ENCODE data around the gene RIMBP2.

Gene RIMBP2

GRCh38 chr12:130504110-130504839, 211.8 kb downstream of the RIMBP2 start:
- no peak overlapping the region for H3K4me3 ChIP-seq (ENCODE audit: low read depth, low read length)
- no peak for TF ChIP-seq CTCF (IDR thresholded peaks at IDR 0.05; ENCODE audit: insufficient read depth, low read depth, low read length, missing control alignments)

GRCh38 chr12:130501821-130502220, 214.3 kb downstream of the RIMBP2 start:
- no peak for TF ChIP-seq CTCF (IDR thresholded peaks at IDR 0.05; ENCODE audit: insufficient read depth, low read depth, low read length, missing control alignments)
- no peak for DNase-seq (ENCODE audit: low read depth)
- no peak overlapping the region for H3K4me3 ChIP-seq (ENCODE audit: low read depth, low read length)

More at GRCh38 chr12:130504110-130504839, 211.8 kb downstream of the RIMBP2 start:
- DNase-seq (ENCODE audit: low read depth): no peak

- no peak overlapping the region for H3K4me3 ChIP-seq (ENCODE audit: low read depth, low read length)
- no peak for DNase-seq (ENCODE audit: low read depth)
- TF ChIP-seq CTCF (IDR thresholded peaks at IDR 0.05; ENCODE audit: insufficient read depth, low read depth, low read length, missing control alignments): no peak
Observed at GRCh38 chr12:130500835-130501330, 215.2 kb downstream of the RIMBP2 start.

- no peak for DNase-seq (ENCODE audit: low read depth)
- no peak for TF ChIP-seq CTCF (IDR thresholded peaks at IDR 0.05; ENCODE audit: insufficient read depth, low read depth, low read length, missing control alignments)
Observed at GRCh38 chr12:130499474-130499873, 216.6 kb downstream of the RIMBP2 start.

GRCh38 chr12:130498589-130499385, 217.3 kb downstream of the RIMBP2 start:
- no peak overlapping the region for H3K4me3 ChIP-seq (ENCODE audit: low read depth, low read length)
- DNase-seq (ENCODE audit: low read depth): no peak
- no peak for TF ChIP-seq CTCF (IDR thresholded peaks at IDR 0.05; ENCODE audit: insufficient read depth, low read depth, low read length, missing control alignments)

More at GRCh38 chr12:130499474-130499873, 216.6 kb downstream of the RIMBP2 start:
- H3K4me3 ChIP-seq (ENCODE audit: low read depth, low read length): no peak overlapping the region

- H3K4me3 ChIP-seq (ENCODE audit: low read depth, low read length): no peak overlapping the region
- no peak for DNase-seq (ENCODE audit: low read depth)
- no peak for TF ChIP-seq CTCF (IDR thresholded peaks at IDR 0.05; ENCODE audit: insufficient read depth, low read depth, low read length, missing control alignments)
Observed at GRCh38 chr12:130497991-130498390, 218.1 kb downstream of the RIMBP2 start.

Data from GM12865 (cell line).